ENCODE data around the gene PHPT1.
"Not testable (repeated sequence)": the region's sequence is repeated elsewhere in the genome, so short reads cannot be mapped to it uniquely, and the experiment has no call there.

Gene PHPT1

GRCh38 chr9:136823136-136824046, 25.8 kb upstream of the PHPT1 start:
- ATAC-seq, result no peak
- no peak for DNase-seq

DNA sequence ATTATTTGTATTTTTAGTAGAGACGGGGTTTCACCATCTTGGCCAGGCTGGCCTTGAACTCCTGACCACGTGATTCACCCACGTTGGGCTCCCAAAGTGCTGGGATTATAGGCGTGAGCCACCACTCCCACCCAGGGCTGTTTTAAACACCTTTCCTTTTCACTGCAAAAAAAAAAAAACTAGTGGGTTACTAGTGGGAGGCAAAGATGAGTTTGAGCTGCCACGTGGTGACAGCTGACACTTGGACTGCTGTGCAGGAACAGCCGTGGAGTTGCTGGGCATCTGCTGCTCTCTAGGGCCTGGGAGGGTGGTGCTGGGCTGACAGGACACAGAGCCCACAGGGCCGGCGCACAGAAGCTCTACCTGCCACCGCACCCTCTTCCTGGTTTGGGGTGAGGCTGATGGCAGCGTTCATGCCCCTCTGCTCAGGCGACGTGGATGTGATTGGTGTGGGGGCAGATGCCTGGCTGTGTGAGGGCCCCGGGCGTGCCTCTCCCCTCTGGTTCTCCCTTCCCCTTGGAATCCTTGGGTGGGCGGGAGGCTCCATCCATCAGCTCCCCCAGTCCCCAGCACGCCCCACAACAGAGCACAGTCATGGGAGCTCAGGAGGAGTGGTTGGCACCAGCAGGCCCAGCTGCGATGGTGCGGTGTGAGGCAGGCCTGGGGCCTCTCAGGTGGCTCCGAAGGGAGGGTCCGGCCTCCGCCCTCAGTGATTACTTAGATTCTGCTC, 24.5 kb upstream of the PHPT1 start:
- ATAC-seq, result no peak
- DNase-seq, result no peak

DNA sequence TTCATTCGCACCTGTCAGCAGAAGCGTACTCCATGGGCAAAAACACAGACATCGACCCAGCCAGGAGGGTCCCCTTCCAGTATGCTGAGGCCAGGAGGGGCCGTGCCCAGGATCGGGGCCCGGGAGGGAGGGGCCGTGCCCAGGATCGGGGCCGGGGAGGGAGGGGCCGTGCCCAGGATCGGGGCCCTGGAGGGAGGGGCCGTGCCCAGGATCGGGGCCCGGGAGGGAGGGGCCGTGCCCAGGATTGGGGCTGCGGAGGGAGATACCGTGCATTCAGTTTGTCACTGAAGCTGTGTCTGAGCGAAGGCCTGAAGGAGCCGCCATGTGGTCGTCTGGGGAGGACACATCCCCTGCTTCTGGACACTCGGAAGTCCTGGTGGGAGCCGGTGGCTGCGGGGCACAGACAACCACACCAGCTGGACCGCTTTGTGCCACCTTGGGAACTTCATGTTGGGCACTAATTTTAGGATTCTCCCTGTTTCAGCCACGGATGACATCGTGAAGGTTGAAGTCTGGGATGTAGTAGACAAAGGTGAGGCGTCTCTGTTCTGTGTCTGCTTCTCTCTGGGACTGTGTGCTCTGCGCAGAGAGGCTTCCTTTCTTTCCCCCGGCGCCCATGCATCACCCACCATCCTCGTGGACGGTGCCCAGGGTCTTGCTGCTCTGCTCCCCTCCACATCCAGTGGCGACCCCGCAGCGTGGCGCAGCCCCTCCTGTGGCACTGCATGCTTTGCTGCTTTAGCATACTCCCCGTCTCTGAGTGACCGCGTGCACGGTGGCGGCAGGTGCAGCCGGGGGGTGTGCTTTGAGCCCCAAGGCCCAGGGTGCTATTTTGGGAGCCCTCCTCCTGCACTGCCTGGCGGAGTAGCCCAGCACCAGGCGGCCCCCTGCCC, 23.7 kb upstream of the PHPT1 start:
- DNase-seq (no peak), ATAC-seq (no peak)

DNA sequence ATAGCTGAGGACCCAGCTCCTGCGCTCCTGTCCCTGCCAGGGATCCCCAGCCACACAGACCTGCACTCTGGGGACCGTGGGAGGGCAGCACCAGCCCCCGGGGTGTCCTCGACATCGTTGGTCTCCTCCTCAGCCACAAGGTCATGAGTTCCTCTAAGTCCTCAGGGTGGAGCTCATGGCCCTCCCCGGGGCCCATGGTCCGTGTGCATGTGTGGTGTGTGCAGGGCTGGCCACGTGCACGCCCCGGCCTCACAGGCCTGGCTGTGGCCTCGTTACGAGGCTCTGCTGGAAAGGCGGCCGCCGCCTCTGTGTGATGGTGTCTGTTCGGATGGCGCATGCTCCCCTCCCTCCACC, 23.0 kb upstream of the PHPT1 start:
- DNase-seq, result no peak
- ATAC-seq, result no peak

DNA sequence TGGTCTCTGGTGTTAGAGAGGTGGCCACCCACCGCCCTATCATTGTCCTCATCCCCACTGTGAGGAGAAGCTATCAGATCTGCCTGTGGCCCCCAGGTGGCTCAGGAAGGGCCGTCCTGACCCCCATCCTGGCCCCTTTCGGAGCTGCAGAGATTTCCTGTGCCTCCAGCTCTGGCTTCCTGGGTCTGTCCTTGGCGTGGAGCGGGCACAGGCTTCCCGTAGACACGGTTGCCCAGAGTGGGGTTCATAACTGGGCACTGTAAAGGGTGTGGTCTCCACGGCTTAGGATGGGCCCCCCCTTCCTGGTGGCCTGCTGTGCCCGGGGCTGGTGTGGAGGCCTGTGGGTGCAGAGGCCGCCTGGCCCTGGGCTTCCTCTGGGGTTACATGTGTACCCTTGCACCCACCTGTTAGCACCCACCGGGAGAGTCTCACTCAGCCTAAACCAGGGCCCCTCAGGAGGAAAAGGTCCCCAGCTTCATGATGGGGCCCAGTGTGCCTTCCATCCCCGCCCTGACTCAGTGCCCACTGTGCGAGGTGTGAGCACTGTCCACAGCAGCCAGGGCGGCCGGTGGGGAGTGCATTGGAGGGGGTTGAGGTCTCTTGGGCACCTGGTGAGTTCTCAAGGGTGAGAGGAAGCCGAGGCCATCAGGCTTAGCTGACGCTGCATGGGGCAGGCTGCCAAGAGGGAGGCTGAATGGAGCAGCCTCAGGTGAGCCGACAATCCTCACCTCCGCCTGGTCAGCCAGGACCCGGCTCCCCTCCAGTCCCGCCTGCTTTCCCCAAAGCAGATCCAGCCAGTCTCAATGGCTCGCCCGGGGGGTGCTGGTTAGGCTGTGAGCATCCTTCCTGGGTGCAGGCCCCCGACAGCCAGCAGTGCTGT, 22.3 kb upstream of the PHPT1 start:
- DNase-seq (no peak), ATAC-seq (no peak)

DNA sequence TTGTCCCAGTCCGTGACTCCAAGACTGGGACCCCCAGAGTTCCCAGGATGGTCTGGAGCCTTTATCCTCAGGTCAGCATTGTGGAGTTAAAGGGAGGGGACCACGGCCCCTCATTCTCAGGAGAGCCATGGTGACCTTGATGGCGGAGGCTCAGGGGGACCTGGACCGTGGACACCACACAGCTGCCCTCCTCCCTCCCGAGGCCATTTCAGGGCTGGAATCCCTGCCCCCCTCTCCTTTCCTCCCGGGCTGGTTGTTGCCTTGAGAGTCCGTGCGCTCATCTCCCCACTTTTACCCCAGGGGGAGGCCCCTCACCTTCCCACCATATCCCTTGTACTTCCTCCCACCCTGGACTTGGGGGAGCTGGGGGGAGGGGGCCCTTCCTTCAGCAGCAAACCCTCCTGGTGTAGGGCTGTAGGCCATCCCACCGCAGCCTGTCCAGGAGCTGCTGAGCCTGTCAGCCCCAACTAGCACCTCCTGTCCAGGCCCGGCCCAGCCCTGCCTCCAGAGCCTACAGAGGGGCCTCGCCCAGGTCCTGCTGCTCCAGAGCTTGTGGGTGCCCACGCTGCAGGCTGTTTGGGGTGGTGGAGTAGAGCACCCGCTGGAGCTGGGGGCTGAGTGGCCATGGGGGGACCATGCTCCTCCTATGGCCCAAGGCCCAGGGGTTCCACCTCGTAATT, 21.3 kb upstream of the PHPT1 start:
- no peak for ATAC-seq
- no peak for DNase-seq

- ATAC-seq, result no peak
Measured at GRCh38 chr9:136828474-136829140, 20.6 kb upstream of the PHPT1 start.

GRCh38 chr9:136829412-136829811, 19.8 kb upstream of the PHPT1 start:
- ATAC-seq, result no peak

More at GRCh38 chr9:136828474-136829140, 20.6 kb upstream of the PHPT1 start:
- DNase-seq, result no peak

GRCh38 chr9:136829981-136830885, 19.0 kb upstream of the PHPT1 start:
- ATAC-seq (no peak), DNase-seq (no peak)

More at GRCh38 chr9:136829412-136829811, 19.8 kb upstream of the PHPT1 start:
- DNase-seq, result no peak

GRCh38 chr9:136831002-136831719, 18.0 kb upstream of the PHPT1 start:
- no peak for DNase-seq
- ATAC-seq, result no peak

DNA sequence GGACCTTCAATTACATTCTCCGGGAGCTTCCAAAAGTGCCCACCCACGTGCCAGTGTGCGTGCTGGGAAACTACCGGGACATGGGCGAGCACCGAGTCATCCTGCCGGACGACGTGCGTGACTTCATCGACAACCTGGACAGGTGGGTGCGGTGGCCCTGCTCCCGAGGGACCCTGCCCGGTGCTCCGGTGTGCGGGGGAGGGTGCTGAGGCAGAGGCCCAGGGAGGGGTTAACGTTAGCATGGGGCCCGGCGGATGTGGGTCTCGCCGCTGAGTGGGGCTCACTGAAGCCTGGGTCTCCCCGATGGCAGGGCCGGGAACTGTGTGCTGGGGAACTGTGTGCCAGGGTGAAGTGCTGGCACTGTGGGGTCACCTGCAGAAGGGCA, 17.5 kb upstream of the PHPT1 start:
- no peak for ATAC-seq
- DNase-seq, result no peak

GRCh38 chr9:136832581-136832980, 16.6 kb upstream of the PHPT1 start:
- no peak for ATAC-seq
- no peak for DNase-seq

DNA sequence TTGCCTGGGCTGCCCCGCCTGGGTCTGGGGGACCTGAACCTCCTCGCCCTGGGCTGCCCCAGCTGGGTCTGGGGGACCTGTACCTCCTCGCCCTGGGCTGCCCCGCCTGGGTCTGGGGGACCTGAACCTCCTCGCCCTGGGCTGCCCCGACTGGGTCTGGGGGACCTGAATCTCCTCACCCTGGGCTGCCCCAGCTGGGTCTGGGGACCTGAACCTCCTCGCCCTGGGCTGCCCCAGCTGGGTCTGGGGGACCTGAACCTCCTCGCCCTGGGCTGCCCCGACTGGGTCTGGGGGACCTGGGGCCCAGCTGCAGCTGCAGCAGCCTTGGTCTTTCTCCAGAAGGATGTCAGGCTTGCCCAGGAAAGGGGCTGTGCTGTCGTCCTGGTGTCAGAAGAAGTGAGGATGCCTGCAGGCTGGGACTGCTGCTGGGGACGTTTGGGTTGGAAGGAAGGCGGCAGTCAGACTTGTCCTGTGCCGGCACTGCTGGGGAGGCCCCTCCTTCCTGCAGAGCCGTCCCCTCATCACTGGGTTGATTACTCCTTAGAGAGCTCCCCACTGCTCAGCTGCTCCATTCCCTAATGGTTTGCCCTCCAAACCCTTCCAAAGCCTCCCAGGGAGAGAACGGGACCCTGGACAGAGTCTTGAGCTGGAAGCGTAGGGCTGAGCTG, 15.7 kb upstream of the PHPT1 start:
- DNase-seq, ATAC-seq: not testable (repeated sequence)

DNA sequence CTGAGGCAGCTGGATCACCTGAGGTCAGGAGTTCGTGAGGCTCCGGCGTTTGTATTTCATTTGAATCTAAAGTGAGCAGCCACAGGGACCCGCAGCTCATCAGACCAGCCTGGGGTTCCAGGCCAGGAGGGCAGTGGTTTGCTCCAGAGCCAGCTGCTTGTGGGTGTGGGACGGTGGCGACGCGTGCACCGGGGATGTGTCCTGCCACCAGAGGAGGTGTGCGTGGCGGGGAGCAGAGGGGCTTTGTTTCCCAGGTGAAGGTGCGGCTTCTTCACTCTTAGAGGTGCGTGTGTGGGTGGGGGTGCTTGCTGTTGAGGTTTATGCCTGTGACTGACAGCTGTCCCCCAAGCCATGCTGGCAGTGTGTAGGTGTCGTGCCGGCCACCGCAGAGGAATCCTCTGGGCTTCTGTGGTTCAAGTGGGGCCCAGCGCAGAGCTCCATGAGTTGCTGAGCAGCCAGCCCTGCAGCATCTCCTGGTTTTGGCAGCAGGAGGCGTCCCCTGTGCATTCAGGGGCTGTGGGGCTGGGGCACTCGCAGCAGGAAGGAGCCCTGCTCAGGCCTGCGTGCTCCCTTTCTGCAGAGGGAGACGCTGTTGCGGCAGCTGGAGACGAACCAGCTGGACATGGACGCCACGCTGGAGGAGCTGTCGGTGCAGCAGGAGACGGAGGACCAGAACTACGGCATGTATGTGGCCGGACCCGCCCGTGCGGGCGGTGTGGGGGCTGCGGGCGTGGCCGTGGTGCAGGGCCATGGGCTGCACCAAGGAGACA, 13.9 kb upstream of the PHPT1 start:
- no peak for DNase-seq
- ATAC-seq, result no peak

- no peak for DNase-seq
Measured at GRCh38 chr9:136835932-136836904, 13.0 kb upstream of the PHPT1 start.

More at GRCh38 chr9:136835932-136836904, 13.0 kb upstream of the PHPT1 start:
- no peak for ATAC-seq

Measured in stimulated activated naive CD8-positive, alpha-beta T cell treated with anti-CD3 and anti-CD28 coated beads, Interleukin-15, Interleukin-2, amounts not matched to agents 100 U/mL and 50 U/mL, for 24 hours (primary cell).